Effector memory CD4-positive, alpha-beta T cell (primary cell): ENCODE measurements around the gene IGFBP2.

Experiments
- DNase-seq, 3 donors: peaks; one replicate each; pipeline ENCODE4 v3.0.0-alpha.2; 2020
- H3K27ac ChIP-seq: 2 replicates; pipeline ENCODE4 v1.7.0; 2013; ENCODE audit warnings: mild to moderate bottlenecking, low read length, moderate library complexity; ENCODE audit not compliant: insufficient read depth, poor library complexity, severe bottlenecking
- H3K27me3 ChIP-seq: replicated peaks from 2 replicates; pipeline ENCODE4 v1.7.0; 2013; ENCODE audit warnings: mild to moderate bottlenecking, low read length; ENCODE audit not compliant: insufficient read depth, control insufficient read depth, poor library complexity, severe bottlenecking
- H3K36me3 ChIP-seq: 2 replicates; pipeline ENCODE4 v1.7.0; 2013; ENCODE audit warnings: mild to moderate bottlenecking, low read length, moderate library complexity; ENCODE audit not compliant: control insufficient read depth, insufficient read depth
- H3K4me1 ChIP-seq: 2 replicates; pipeline ENCODE4 v1.7.0; 2013; ENCODE audit warnings: low read length, mild to moderate bottlenecking; ENCODE audit not compliant: control insufficient read depth, insufficient read depth, poor library complexity, severe bottlenecking
- H3K4me3 ChIP-seq: 2 replicates; pipeline ENCODE4 v1.7.0; 2013; ENCODE audit warnings: low read length, low read depth, mild to moderate bottlenecking; ENCODE audit not compliant: insufficient read depth, poor library complexity, severe bottlenecking
- H3K9me3 ChIP-seq: 2 replicates; pipeline ENCODE4 v1.7.0; 2013; ENCODE audit warnings: mild to moderate bottlenecking, low read length, moderate library complexity; ENCODE audit not compliant: control insufficient read depth

Gene IGFBP2

DNA sequence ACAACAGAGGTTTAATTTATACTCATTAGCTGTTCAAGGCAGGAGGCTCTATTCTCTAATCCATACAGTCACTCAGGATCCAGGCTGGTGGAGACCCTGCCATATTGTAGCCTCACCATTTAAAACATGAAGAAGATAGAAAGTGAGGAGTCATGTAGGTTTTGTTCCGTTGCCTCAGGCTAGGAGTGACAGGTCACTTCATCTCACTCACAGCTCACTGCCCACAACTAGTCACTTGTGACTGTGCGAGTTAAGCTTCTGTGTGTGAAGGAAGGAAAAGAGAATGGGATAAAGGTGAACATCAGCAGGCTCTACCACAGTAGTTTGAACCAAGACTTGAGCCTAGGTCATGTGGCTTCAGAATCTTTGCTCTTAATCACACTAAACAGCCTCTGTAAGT is 9.0 kb upstream of the IGFBP2 start:
- Histone ChIP-seq H3K36me3 (no peaks in the 10 kb centered on the region), H3K4me1 (no peaks in the 10 kb centered on the region), H3K27ac (no peak overlapping the region), H3K9me3 (no peaks in the 10 kb centered on the region), H3K4me3 (no peak overlapping the region), H3K27me3 (no peaks in the 10 kb centered on the region)
- DNase-seq, result no peak

DNA sequence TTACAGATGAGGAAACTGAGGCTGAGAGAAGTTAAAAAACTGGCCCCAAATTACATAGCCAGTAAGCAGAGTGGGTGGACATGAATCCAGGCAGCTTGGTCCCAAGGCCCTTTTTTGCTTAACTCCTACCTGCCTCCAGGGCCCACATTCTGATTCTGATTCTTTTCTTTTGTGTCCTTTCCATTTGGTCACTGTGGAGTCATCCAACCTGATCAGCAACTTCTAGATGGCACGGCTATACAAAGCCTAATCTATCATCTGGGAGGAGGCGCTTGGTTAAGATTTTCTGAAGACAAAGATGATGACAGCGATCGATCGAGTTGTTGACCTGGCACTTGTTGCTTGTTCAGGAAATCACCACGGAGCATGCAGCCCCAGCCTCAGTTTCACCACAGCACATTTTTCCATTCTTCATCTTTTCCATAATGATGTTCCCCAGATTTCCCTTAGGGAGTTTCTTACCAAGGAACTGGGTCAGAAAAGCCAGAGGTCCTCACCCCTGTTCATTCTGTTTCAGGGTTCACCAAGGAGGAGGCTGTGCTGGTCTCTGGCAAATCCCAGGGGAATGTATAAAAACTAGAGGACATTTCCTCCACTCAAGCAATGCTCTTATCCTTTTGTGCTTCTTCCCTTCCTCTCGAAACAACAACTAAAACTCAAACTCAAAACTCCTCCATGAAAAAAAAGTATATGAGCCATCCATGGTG is 6.9 kb upstream of the IGFBP2 start:
- Histone ChIP-seq H3K9me3 (no peaks in the 10 kb centered on the region), H3K4me3 (no peak overlapping the region), H3K36me3 (no peaks in the 10 kb centered on the region), H3K27me3 (no peaks in the 10 kb centered on the region), H3K27ac (no peak overlapping the region), H3K4me1 (no peaks in the 10 kb centered on the region)
- no peak for DNase-seq

DNA sequence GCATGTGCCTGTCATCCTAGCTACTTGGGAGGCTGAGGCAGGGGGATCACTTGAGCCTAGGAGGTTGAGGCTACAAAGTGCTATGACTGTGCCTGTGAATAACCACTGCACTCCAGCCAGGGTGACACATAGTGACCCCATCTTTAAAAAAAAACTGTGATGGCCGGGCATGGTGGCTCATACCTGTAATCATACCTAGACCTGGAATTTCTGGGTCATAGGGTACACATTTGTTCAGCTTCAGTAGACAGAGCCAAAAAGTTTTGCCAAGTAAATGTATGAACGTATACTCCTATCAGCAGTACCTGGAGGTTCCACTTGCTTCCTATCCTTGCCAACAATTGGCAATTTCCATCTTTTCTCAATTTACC is 6.4 kb upstream of the IGFBP2 start:
- no peak for DNase-seq
- no peaks in the 10 kb centered on the region for H3K36me3 ChIP-seq

DNA sequence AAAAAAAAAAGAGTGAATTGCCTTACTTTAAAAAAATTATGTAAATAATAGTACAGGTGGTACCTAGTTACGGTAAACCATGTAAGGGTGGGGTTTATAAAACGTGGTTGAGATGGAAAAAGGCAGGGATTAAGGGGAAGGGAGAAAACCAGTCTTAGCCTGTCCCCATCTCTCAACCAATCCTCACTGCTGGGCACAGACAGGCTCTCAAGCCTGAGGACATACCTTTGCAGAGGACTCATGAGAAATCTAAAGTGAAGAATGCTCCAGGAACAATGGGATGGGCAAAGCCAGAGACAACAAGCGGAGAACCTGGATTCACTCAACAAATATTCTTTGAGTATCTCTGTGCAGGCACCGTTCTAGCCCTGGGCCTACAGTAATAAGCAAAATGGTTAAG is 3.4 kb upstream of the IGFBP2 start:
- Histone ChIP-seq H3K4me3 (no peak overlapping the region), H3K27me3 (peaks cover 9% of the 10 kb centered on the region), H3K9me3 (no peaks in the 10 kb centered on the region), H3K36me3 (no peaks in the 10 kb centered on the region), H3K4me1 (peaks cover 9% of the 10 kb centered on the region), H3K27ac (no peak overlapping the region)
- no peak for DNase-seq

More for the DNA sequence above, 6.4 kb upstream of the IGFBP2 start:
- H3K4me3 ChIP-seq, result no peak overlapping the region
- no peak overlapping the region for H3K27ac ChIP-seq
- H3K9me3 ChIP-seq, result no peaks in the 10 kb centered on the region
- H3K27me3 ChIP-seq, result no peaks in the 10 kb centered on the region
- H3K4me1 ChIP-seq, result no peaks in the 10 kb centered on the region

DNA sequence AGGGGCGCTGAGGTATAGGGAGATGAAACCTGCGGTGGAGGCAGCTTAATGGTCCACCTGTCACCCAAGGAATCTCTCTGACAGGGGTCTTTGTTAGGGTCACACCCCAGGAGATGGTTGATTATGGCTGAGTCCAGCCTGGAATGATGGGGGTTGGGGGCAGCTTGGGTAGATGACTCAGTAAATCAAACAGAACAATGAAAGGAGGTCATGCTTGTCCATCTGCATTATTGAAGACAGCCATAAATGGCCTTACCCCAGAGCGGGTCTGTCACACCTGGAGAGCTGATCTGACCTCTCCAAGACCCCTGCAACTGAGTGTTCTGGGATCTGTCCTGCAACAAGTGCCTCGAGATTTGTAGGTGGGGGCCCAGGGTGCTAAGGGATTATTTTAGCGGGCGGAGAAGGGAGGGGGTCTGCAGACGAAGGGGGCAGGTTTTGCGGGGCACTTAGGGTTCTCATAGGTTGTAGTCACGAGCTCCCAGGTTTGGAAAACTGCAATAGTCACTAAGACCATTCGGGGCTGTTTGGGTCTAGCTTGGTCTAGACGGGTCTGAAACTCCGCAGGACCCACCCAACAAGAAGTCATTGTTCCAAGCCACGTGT is 771 bp upstream of the IGFBP2 start:
- H3K9me3 ChIP-seq, result no peaks in the 10 kb centered on the region
- H3K4me1 ChIP-seq, result peaks cover 9% of the 10 kb centered on the region
- H3K27ac ChIP-seq, result no peak overlapping the region
- H3K4me3 ChIP-seq, result no peak overlapping the region
- no peak for DNase-seq
- no peaks in the 10 kb centered on the region for H3K36me3 ChIP-seq
- peaks cover 19% of the 10 kb centered on the region for H3K27me3 ChIP-seq

DNA sequence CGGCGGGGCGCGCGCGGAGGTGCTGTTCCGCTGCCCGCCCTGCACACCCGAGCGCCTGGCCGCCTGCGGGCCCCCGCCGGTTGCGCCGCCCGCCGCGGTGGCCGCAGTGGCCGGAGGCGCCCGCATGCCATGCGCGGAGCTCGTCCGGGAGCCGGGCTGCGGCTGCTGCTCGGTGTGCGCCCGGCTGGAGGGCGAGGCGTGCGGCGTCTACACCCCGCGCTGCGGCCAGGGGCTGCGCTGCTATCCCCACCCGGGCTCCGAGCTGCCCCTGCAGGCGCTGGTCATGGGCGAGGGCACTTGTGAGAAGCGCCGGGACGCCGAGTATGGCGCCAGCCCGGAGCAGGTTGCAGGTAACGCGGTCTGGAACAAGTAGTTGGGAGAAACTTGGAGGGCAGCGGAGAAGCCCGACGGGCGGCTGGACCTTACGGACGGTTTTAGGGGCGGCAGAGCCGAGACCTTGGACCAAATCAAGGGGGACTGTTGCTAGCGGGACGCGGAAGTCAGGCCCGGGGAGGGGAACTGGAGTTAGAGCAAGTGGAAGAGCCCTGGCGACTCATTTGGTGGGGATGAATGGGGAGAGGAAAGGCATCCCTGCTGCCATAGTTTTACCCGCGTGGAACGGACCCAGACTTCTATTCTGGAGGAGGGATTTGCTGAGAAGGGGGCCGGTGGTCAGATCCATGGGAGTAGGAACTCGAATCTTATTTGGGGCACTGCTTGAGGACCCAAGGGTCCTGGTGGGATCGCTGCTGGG is 573 bp downstream of the IGFBP2 start:
- H3K4me1 ChIP-seq, result peaks cover 9% of the 10 kb centered on the region

DNA sequence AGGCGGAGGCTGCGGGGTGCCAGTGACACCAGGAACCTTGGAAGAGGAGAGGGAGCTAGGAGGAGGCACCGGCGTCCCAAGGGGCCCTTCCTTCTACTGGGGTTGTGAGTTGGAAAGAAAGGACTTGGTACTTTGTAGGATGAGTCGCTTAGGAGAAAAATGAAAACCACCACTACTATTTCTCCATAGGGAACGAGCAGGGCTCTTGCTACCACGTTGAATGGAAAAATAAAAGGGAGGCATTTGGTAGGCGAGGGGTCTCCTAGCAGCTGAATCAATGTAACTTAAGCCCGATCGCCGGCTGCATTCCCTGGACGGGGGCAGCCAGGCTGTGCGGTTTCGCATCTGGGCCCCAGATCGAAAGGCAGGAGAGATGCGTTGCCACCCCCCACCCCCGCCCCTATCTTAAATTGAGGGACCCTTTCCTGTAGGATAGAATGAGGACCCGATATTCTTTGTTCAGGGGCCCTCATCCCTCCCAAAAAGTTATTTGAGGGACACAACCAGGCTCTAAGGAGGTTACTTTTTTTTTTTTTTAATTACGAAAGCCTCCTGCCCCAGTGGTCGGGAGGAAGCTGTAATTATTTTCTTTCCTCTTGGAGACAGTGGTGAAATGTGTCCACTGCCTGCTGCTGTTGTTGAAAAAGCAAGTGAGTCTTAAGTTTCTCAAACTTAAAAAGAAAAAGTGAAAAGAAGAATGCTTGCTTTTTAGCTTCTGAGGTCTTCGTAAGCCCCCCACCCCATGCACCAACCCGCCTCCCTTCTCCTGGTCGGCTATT is 1.3 kb downstream of the IGFBP2 start:
- Histone ChIP-seq H3K27me3 (peaks cover 19% of the 10 kb centered on the region), H3K4me1 (peaks cover 9% of the 10 kb centered on the region), H3K4me3 (no peak overlapping the region), H3K9me3 (no peaks in the 10 kb centered on the region), H3K27ac (no peak overlapping the region), H3K36me3 (no peaks in the 10 kb centered on the region)
- DNase-seq, result no peak

More for the DNA sequence above, 573 bp downstream of the IGFBP2 start:
- Histone ChIP-seq H3K36me3 (no peaks in the 10 kb centered on the region), H3K27ac (no peak overlapping the region), H3K27me3 (peaks cover 19% of the 10 kb centered on the region), H3K9me3 (no peaks in the 10 kb centered on the region), H3K4me3 (no peak overlapping the region)
- no peak for DNase-seq

DNA sequence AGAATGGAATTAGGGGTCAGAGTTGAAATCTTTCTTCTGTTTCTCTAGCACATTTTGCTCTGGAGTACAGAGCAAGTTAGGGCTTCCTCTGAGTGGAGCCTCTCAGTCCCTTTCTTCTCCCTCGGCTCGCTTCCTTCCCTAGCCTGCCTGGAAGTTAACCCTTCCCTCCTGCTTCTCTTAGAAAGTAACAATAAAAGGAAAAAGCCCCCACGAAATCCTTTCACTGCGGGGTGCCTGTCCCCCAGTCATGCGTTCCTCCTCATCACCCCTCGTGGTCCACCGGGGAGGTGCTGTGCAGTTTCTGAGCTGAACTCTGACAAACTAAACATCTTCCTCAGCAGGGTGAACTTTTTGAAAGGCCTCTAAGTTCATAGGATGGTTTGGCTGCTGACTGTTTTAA is 2.0 kb downstream of the IGFBP2 start:
- Histone ChIP-seq H3K4me3 (no peak overlapping the region), H3K27ac (no peak overlapping the region), H3K27me3 (peaks cover 19% of the 10 kb centered on the region), H3K4me1 (peaks cover 9% of the 10 kb centered on the region), H3K9me3 (no peaks in the 10 kb centered on the region), H3K36me3 (no peaks in the 10 kb centered on the region)
- DNase-seq, result no peak

DNA sequence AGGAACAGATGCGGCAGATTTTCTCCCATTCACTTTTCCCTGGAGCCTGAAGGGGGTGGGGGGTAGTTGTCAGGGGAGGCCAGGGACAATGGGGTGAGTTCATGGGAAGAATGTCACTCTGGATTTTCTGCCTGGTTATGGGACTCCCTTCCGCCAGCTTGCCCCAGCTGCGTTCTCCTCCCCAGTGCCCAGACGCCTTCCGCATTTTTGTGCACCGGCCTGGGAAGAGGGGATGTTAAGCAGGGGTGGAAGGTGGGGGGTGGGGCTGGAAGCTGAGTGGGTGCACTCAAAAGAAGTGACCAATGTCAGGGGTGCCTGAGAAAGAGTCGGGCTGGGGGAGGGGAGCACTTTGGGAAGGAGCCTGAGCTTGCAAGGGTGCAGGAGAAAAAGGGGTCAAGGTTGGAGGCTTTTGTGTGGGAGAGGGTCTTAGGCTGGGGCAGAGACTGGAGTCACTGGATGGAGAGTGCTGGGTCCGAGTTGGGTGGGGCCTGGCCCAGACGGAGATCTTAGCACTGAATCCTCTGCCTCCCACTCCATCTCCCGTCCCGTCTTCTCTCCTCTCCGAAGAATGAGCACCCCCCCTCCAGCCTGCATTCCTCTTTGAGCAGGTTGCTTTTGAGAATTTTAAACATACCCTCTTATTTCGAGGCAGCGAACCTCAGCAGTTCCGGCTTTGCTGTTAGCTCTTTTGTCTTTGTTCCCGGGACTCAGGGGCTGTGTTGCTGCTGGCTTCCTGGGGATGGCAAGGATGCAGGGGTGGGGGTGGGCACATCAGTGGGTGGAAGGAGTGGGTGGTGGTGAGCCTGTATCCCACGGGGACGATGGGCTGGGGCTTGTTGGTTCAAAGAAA is 2.7 kb downstream of the IGFBP2 start:
- H3K27me3 ChIP-seq, result peaks cover 19% of the 10 kb centered on the region

More for the DNA sequence above, 2.7 kb downstream of the IGFBP2 start:
- Histone ChIP-seq H3K4me1 (peaks cover 9% of the 10 kb centered on the region), H3K27ac (no peak overlapping the region), H3K4me3 (no peak overlapping the region), H3K36me3 (no peaks in the 10 kb centered on the region), H3K9me3 (no peaks in the 10 kb centered on the region)
- no peak for DNase-seq
